OCI-LY7 (cell line): ENCODE measurements around the gene CXCL12.

Source experiments
- EZH2phosphoT487 ChIP-seq: fragments of 200-600 bp; sonication (generic); IDR thresholded peaks from 2 replicates; pipeline ENCODE4 v1.6.1; 2018; ENCODE audit warnings: low read depth, borderline replicate concordance, mild to moderate bottlenecking, mixed run types, antibody characterized with exemption, low read length, moderate library complexity, mixed read lengths
- TF ChIP-seq, protein P1 (sequence below): fragments of 200-600 bp; sonication (generic); conservative IDR thresholded peaks from 2 replicates; pipeline ENCODE4 v1.5.1; 2014; ENCODE audit warnings: mild to moderate bottlenecking, antibody characterized with exemption, low read length, moderate library complexity, mixed read lengths

DNA sequence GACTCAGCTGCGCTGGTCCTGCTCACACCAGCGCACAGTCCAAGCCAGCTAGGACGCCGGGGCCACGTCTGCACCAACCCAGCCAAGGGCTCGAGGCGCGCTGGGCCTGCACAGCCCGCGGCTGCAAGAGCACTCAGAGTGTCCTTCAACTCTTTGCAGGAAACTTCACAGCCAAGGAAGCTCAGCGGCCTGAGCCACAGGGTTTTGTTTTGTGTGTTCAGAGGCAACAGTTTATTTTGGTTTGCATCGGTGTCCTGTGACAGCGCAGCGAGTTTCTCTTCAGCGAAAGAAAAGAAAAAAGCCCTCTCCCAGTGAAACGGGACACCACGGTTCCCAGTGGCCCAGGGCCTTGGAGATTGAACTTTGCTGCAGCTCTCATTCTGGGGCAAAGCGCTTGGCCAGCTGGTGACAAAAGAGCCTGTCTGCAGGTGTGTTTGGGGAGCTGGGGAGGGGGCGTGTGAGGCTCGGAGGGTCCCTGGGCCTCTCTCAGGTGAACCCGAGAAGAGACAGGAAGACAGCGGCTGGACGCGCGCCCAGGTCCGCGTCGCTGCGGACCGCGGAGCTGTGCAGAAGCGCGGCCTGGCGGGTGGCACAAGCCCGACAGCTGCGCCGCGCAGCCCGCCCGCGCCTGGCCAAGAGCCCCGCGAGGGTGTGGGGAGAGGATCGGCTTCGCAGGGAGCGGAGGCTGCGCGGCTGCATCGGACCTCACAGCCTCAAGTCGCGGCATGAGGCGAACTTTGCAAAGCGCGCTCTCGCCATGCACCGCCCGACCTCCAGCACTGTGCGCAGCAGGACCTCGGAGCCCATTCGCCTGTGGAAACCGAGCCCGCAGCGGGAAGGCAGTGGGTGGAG is 922 bp downstream of the CXCL12 start:
- TF ChIP-seq, protein P1, sequence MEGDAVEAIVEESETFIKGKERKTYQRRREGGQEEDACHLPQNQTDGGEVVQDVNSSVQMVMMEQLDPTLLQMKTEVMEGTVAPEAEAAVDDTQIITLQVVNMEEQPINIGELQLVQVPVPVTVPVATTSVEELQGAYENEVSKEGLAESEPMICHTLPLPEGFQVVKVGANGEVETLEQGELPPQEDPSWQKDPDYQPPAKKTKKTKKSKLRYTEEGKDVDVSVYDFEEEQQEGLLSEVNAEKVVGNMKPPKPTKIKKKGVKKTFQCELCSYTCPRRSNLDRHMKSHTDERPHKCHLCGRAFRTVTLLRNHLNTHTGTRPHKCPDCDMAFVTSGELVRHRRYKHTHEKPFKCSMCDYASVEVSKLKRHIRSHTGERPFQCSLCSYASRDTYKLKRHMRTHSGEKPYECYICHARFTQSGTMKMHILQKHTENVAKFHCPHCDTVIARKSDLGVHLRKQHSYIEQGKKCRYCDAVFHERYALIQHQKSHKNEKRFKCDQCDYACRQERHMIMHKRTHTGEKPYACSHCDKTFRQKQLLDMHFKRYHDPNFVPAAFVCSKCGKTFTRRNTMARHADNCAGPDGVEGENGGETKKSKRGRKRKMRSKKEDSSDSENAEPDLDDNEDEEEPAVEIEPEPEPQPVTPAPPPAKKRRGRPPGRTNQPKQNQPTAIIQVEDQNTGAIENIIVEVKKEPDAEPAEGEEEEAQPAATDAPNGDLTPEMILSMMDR: no peak
- no peak for TF ChIP-seq EZH2phosphoT487
